Measurements from ENCODE around the gene RREB1.
A peak's percentile ranks its signal among the peaks of the same experiment; 100 is the strongest.

RREB1 gene

DNA sequence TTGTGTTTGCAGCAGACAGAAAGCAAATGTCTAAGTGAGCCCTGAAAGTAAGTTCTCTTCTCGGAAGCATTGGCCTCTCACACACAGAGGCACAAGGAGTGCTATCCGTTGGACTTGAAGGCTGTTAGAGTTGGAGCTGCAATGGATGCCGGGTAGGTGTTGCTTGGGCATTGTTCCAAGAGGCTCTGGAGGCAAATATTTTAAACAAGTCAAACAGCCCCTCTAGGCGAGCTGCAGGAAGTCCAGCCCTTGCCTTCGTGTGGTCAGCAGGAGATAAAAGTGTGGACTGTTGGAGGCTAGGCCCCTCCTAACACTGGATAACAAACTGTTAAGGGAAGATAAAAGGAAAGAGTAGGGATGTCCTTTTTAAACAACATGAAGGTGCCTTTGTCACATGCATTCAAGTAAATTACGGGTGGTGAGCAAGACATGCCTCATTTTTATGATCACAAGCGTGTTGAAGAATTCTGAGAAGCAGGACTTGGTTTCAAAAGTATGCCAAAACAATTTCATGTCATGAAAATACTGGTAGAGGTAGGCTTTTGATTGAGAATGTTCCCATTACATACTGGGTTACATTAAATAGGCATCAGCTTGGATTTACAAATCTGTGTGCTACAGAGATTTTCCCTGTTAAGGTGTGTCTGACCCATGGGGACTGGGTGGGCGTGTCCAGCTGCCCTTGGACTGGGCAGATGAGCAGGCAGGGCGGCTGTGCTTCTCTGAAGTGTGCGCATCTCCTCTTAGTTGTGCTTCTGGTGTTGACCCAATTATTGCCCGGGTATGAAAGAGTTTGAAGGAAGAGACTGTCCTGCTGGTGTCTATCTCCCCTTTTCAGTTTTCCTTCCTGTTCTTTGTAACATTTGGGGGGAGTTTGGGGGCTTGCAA is 57.5 kb downstream of the RREB1 start:
- no peak for DNase-seq

DNA sequence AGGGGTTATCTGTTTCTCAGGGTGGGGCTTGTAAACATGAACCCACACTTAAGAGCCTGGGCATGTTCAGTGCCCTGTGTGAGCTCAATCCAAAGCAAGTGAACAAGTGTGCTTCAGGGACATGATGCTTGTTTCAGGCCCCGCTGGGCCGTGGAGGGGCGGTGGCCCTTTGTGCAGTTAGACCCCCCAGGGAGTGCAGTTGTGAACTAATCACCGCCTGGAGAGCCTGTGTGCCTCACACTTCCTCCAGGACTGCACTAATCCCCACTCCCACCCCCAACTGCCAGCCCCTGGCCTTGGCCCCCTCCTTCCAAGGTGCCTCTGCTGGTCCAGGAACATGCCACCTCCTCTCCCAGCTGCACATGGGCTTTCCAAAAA is 58.1 kb downstream of the RREB1 start:
- no peak for DNase-seq

DNA sequence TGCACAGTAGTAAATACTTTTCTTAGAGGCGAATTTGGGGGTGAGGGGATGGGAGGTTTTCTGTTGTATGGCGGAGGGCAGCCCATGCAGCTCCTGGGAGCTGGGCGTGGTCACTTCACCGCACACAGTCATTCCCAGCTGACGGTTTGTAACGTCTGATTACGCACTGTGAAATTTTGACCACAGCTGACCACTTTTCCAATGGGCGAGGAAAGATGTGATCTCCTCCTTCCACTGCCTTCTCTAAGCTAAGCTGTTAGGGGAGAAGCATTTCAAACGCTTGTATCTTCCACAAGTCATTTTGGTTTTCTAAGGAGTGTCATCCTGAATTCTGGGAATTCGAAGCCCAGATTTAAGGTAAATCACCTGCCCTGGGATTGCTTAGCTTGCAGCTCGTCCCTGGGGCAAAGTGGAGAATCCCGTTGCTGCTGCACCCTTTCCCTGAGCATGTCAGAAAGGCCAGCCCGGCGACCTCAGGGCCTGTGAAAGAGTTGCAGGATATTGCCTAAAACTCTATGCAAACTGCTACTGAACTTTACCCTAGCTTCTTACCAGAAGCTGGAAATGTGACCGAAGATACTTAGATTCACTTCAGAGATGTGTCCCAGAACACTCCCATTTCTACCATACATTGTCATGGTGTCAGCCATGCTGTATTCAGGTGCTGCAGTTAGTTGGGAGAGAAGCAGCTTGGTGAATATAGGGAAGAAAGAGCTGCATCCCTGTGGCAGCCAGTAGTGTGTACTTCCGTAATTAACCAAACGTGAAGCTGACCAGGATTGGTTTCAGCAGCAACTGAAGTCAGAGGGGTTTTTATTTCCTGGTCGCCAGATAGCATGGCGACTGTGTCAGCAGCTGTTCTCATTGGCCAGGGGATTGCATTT is 58.9 kb downstream of the RREB1 start:
- DNase-seq: peak; percentile 35

DNA sequence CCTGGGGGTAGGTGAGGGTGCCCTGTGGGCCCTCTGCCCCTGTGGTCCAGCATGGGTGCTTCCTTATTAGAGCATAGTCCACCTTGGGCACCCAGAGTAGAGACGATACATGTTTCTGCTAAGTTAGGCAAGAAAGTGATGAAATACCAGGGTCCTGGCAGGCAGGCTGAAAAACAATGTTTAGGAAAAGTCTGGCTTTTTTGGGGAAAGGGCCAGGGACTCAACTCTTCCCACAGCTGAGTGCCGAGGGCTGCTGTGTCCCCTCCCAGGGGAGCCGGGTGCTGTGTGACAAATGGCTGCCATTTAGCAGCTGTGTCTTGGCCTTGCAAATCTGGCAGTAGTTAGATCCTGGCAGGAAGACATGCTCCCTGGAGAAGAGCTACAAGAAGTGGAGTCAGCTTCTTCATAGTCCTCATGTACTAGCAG is 61.5 kb downstream of the RREB1 start:
- DNase-seq: no peak

DNA sequence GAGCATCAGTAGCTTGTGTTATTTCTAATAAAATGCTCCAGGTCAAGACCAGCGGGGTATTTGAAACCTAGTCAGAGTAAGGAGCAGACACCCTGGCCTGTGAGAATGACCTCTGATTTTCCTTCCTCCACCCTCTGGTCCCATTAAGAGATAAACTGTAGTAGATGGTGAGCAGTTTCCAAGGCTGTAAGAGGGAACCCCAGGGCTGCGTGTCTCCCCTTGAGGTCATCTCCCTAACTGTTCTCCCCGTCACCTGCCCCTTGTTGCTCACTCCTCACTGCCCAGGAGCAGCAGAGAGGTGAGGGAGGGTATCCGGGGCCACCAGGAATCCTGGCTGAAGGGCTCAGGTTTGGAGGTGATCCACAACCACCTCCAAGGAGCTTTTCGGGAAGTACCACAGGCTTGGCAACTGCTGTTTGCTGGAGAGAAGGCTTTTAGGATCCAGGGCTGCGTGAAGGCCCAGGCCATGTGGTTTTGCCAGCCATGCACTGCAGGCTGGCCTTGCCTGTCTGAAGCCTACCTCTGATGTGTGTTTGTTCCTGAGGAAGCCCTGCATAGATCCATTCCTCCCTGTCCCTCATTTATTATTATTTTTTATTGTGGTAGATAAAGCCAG is 62.5 kb downstream of the RREB1 start:
- DNase-seq: no peak

DNA sequence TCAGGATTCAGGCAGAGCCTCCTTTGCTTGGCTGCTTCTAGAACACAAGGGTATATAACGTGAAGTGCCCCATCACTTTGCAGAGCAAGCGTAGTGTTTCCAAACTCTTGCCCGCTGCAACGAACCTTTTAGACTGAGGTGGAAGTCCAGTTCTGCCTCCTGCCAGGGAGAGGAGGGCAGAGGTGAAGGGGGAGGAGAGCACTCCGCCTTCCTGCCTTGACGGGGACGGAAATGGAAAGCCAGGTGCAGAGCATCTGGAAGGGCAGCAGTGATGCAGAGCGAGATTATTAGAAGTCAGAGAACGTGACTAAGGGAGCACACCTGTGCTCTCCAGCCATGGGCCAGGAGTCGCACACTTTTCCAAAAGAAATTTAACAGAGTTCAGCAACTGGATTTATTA is 63.4 kb downstream of the RREB1 start:
- no peak for DNase-seq

DNA sequence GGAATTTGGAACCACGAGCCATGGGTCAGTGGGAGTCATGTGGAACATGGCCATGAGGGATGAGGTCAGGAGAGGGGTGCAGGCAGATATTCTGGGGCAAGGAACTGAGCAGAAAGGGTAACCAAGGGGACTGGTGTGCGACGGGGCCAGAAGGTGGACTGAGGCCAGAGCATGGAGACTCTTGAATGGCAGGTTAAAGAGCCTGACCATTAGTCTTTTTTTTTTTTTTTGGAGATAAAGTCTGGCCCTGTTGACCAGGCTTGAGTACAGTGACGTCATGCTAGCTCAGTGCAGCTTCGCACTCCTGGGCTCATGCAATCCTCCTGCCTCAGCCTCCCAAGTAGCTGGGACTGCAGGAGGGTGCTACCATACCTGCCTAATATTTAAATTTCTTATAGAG is 64.0 kb downstream of the RREB1 start:
- no peak for DNase-seq

DNA sequence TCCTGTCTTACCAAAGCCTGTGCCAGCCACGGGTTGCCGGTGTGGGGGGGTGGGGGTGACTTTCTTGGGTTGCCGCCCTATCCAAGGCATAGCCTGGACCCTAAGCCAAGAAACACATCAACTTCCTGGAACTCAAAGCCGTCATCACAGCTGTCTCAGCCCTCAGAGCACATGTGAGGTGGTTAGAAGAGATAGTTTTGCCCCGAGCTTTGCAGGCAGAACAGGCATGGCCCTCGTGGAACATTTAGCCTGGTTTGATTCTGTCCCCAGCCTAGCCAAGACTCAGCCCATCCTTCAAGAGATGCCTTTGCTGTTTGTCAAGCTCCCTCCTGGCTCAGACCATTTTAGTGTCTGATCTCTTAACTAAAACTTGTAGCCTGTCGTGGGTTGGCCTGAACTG is 64.9 kb downstream of the RREB1 start:
- peak; percentile 55 for DNase-seq

DNA sequence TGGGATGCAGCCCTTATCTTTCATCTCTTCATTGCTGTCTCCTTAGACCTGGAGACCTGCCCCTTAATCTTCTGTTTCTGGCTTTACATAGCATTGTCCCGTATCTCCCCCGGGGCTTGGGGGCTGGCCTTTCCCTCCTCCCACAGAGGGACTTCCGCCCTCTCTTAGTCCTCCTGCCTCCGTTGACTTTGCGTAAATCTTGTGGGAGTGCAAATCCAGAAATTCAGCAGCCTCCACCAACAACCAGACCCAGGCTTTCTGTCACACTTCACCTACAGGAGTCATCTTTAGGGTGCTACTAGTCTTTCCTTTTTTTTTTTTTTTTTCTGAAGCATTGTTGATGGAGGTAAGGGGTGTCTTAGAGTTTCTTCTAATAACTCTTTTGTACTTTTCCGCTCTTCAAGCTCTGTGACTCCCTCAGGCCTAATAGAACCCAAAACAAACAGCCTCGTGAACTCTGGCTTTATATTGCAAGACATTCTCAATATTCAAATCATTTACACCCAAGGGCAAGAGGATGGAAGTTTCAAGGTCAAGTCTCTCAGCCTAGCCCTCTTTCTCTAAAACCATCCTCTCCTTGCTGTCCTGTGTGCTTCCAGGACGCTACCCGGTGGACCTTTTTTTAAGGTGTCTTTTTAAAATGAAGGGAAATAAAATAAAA is 66.2 kb downstream of the RREB1 start:
- no peak for DNase-seq

DNA sequence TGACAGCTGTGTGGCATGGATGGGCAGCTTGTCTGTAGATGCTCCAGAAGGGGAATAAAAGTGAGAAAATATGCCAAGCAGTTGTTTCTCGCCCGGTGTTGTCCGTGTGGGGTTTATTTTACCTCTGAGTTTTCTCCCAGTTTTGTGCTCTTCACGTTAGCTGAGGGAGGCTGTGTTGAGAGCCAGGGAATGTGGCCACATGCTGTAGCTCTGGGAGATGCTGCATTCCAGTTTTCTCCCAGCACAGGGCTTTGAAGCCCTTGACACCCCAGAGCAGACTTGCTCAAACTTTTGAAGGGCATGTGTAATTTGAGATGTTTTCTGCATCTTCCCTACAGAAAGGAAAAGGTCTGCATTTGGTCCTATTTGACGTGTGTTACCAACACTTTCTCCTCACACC is 67.7 kb downstream of the RREB1 start:
- DNase-seq: peak; percentile 57

DNA sequence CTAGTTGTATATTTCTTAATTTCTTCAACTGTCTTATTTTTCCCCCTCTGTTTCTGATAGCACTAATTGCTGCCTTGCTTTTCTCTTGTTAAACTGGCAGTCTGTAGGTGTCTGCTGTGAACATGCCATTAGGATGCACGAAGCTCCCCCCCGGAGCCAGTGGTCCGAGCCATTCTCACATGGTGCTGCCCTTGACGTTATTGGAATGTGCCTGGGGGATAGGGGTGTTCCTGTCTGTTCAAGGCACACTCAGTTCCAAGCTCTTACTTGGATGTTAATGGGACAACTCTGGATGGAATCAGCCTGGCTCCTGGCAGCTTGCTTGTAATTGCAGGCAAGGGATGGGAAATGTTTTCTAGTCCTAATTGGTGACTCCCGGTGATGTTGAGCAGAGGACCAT is 68.4 kb downstream of the RREB1 start:
- no peak for DNase-seq

DNA sequence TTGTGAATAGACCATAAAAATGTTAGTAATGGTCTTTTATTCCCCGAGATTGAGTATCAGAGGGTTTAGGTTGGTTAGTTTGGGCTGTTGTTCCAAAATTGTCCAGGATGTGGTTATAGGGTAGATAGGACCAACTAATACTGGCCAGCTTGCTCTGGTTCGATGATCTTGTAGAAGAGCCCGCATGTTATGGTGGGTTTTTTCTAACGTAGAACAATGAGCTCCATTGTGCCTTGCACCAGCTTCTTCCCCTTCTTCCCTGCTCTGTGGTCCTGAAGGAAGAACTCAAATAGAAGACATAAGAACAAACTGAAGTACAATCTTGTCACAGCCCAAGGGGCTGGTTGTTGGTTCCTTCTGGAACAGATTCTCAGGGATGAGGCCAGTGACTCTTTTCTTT is 70.5 kb downstream of the RREB1 start:
- DNase-seq: no peak

DNA sequence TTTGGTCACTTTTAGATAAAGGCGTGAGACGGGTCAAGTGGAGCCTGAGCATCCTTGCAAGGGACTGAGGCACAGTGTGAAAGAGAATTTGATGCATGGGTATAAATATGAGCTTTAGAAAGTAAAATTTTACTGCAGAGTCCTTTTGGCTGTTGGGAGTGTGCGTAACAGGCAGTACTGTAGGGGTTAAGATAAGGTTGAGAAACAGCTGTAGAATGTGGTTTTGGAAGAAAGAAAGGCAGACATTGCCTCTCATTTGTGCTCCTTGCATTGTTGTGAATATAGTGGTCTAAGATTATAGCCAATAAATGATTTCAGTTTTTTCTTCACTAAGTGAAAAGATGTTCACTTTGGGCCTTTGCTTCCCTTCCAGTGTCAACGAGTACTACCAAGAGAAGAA is 73.0 kb downstream of the RREB1 start:
- DNase-seq: no peak

DNA sequence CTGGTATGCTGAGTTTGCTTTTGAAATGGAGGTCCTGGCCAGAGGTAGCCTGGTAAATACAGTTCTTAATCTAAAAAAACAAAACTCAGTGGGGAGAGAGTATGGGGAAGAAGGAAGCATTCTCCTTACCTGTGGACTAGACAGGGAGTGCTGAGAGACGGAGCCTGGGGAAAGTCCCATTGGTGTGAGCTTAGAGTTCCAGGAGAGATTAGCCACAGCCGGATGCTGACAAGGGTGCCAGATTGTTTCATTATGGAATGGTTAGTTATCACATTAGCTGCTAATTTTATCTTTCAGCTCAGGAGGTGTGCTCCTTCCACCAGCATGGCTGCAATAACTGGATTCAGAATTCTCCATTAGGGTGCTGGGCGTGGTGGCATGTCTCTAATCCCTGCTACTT is 75.9 kb downstream of the RREB1 start:
- no peak for DNase-seq

DNA sequence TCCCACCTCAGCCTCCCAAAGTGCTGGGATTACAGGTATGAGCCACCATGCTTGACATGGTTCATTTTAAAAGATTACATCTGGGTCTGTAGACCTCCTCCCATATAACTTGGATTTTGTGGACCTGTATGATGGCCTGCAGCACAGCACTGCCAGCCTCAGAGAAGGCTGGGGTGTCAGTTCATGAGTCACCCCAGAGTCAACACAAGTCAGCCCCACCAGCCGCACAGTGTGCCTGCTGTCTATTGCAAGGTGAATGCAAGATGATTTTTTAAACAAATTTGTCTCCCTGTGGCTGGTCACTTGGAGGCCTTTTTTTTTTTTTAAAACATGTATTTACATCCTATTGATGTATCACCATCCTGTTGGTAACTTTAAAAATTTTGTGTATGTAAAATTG is 76.7 kb downstream of the RREB1 start:
- no peak for DNase-seq

DNA sequence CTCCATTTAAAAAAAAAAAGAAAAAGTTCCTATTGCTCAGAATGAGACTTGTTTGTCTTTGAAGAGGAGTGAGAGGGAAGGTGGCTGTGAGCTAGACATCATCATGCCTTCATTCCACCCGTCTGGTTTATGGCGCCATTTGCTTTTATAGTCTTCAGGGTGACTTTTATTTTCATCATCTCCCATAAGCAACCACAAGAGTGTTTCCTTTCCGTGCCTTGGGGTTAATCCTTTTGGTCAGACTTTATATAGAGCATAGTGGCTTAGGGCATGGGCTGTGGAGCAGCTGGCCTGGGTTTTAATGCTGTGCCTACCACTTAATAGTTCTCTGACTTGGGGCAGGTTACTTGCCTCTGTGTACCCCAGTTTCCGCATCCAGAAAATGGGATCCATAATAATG is 77.8 kb downstream of the RREB1 start:
- no peak for DNase-seq

DNA sequence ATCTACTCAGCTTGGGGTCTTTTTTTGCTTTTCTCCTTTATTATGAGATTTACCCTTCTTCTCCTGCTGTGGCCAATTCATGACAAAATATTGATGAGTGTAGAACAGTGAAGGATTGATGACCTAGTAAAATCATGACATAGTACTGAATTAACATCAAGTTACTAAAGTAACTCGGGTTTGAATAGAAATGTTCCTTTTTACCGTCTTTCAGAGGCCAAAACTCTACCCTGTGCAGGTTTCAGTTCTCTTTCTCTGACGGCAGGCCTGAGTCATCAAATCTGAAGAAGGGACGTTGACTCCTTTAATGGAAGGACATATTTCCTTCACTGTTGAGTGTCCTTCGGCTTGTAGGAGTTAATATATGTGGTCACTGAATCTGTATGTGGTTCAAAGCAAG is 80.7 kb downstream of the RREB1 start:
- no peak for DNase-seq

DNA sequence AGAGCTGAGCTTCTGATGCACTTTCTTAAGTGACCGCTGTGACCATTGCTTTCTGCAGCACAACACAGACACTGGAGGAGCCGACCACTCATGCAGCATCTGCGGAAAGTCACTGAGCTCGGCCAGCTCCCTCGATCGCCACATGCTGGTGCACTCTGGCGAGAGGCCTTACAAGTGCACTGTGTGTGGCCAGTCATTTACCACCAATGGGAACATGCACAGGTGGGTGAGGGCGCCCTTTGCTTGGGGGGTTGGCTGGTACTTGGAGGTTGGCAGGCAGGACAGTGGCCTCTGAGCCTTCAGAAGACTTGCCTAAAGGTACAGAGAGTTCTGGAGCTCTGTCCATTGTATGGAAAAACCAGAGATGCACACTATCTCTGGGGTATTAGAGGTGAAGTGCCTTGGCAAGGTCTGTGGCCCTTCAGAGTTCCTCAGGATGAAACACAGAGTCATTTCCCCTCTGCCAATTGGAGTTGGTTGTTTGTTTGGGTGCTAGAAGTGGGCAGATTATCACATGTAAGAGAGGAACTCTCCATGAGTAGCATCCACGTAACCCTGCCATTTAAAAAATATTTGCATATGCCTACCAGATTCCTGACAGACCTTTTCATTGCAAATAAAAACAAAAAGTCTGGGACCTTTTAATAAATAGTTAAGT is 81.5 kb downstream of the RREB1 start:
- no peak for DNase-seq

DNA sequence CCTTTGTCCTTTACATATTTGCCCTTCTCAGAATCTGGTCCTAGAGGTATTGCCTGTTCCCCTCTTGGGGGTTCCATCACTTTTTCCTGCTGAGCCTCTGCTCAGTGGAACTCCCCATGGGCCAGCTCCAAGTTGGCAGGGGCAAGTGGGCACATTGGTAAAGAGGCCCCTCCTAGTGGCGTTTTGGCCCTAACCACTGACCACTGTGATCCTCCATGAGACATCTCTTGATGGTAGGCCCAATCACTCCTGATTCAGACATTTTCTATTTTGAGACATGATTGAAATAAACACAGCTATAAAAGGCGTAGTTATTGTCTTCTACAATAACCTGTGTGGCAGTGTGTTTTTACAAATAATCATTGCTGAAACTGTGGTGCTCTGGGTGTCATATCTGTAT is 83.0 kb downstream of the RREB1 start:
- no peak for DNase-seq

DNA sequence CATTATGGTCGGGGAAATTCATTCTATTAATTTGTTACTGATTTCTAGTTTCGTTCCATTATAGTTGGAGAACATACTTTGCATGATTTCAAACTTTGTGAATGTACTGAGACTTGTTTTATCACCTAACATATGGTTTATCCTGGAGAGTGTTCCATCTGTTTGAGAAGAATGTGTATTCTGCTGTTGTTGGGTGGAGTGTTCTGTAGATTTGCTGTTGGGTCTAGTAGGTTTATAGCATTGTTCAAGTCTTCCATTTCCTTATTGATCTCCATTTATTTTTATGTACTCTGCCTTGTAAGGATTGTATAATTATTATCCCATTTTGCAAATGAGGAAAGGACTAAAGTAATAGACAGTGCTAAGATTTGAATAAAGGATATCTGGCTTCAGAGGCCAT is 85.4 kb downstream of the RREB1 start:
- no peak for DNase-seq

DNA sequence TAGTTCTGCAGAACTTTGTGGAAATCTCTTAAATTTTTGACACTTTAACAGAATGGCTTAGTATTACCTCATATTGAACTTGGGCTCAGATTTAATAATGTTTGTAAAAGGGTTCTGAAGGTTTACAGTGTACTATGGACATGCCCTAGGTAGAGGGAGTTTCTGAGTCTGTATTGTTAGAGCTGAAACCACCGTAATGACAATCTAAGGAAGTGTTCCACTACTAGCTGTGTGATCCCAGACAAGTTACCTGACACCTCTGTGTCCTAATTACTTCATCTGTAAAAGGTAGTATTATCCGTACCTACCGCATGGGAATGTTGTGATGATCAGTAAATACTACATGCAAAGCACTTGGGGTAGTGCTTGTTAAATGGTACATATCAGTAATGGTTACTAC is 86.9 kb downstream of the RREB1 start:
- no peak for DNase-seq

DNA sequence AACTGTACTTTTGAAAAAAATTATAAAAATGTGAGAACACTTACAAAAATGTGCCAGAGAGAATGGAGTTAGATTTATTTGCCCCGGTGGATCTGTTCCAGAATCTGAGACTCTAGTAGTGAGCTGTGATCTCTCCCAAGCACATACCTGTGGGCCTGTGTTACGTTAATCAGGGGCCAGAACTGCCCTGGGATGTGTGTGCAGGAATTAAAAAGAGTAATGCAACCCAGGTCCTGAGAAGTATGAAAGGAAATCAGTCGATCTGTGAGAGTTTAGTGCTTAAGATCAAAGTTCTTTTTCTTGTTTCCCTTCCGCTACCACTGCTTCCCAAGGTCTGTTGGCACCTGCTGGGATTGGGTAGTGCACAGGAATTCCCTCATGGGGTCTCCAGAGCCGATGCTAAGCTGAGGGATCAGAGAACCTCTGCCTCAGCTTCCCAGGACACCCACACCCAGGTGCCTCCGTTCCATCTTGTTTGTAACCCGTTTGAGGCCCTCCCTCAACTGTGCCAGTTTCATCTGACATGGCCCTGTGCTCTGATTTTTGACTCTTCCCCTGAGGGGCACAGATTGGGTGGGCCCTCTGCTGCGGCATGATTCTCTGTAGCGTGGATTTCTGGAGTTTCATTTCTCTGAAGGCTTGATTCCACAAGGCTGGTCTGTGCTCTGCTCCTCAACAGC is 87.7 kb downstream of the RREB1 start:
- DNase-seq: peak; percentile 52

Data from fibroblast of upper back skin (primary cell).